Islet of Langerhans (tissue), 1 donor: ENCODE data around the gene STUM.

Experiments
- FAIRE-seq: peaks from one replicate; lab custom pipeline; 2011; peaks lifted over from hg19 to GRCh38; lab: Jason Lieb, UNC

The STUM gene

DNA sequence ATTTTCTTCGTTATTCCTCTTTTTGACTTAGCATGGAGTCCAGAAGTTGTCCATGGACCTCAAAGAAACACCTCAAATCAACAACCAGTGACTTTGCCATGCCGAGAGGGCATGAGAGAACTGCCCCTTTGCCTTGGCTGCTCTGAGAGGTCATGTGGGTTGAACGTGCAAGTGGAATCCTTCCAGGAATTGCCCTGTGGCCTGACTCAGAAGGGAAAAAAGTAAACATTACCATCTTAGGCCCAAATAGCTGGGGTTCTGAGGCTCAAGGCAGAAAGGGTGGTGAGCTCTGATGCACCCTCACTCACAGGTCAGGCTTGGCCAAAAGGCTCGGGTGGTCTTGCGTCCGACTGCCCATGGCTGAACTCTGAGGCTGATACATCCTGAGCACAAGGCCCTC lies 15.1 kb downstream of the STUM start:
- FAIRE-seq, result no peak

- no peak for FAIRE-seq
Measured at GRCh38 chr1:226565476-226565875, 16.9 kb downstream of the STUM start.

GRCh38 chr1:226566234-226566633 lies 17.7 kb downstream of the STUM start:
- FAIRE-seq, result no peak

DNA sequence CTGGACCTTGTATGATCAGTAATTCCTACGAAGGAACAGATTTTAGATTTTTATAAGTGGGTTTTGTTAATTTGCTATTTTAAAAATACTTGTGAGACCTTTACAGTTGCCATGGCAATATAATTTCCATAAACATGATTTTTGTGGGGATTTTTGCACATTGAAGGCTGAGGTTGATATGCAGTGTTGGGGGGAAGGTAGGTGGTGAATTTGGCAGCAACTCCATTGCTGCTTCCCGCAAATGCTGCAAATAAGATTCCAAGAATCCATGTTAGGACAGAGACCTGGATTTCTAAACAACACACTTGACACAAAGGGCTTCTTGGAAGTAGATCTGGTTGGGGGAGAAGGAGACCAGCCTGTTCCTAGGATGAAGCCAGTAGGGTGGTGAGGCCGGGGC lies 18.2 kb downstream of the STUM start:
- no peak for FAIRE-seq

DNA sequence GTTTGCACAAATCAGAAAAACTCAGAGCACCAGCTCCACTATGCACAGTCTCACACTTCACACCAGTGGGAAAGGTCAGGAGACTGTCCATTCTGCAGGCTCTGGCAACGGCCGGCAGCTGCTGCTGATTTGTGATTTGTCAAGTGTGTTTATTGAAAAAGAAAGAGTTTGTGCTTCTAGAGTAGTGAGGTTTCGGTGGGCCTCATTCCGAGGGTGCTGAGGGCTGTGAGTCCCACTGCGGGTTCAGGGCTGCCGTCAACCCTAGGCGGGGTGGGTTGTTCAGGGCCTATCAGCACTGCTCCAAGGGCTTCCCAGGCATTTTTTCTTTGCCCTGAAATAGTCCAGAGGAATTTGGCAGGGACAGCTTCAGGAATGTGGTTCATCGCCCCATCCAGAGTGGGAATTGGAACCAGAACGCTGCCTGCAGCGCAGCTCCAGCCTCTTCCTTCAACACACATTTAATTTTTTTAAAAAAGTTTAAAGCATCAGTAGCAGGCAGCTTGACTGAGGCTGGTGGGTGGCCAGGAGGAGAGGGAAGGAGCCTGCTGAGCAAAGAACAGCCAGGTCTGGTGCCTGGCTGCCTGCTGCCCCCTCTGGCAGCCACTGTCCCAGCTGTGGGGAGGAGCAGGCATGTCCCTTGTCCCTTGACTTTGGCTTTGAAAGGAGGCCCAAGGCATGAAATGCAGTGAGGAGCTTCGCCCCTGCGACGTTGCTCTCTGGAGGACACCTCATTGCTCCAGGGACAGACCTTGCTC lies 19.7 kb downstream of the STUM start:
- no peak for FAIRE-seq

GRCh38 chr1:226568975-226569741 lies 20.6 kb downstream of the STUM start:
- FAIRE-seq, result no peak

GRCh38 chr1:226569879-226570547 lies 21.4 kb downstream of the STUM start:
- no peak for FAIRE-seq

GRCh38 chr1:226571893-226572292 lies 23.3 kb downstream of the STUM start:
- FAIRE-seq, result no peak

- FAIRE-seq, result no peak
Measured at GRCh38 chr1:226572325-226572726, 23.8 kb downstream of the STUM start.

DNA sequence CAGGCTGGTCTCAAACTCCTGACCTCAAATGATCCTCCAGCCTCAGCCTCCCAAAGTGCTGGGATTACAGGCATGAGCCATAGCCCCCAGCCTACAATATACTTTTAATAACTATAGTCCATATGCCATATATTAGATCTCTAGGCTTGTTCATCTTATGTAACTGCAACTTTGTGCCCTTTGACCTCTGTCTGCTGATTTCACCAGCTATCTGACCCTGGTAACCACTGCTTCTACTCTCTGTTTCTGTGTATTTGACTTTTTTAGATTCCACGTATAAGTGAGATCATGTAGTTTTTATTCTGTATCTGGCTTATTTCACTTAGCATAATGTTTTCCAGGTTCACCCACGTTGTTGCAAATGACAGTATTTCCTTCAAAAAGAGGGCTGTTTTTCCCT lies 25.5 kb downstream of the STUM start:
- no peak for FAIRE-seq

DNA sequence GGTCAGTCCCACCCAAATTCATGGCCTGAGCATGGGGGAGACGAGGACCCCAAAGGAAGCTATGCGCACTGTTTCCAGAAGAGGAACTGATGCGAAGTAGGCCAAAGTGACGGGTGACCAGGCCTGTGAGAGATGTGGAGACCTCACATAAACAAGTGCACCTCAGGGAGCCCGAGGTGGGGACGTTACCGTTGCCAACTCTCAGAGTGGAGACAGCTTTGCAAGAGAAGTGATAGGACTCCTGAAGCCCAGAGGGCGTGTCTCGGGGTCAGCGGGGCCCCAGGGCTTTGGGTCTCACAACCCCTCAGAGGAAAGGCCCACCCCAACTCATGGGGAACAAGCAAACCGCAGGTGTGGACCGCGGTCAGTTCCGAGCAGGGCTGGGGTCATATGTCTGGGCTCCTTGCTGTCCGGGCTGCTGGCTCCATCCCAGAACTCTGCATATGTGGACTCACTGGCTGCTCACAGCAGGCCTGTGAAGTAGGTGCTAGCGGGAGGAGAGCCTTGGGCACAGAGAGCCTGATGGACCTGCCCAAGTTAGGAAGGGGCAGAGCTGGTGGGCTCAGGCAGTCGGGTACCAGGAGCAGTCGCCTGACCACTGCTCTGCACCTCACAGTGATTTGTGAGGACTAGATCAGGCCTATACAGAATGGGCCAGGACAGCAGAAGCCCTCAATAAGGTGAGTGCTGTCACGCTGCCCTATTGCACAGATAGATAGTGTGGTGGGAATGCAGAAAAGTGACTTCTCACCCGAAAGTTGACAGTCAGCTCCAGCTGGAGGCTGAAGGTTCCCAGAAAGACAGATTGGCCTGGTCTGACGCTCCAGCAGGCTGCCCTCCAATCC lies 26.2 kb downstream of the STUM start:
- no peak for FAIRE-seq

DNA sequence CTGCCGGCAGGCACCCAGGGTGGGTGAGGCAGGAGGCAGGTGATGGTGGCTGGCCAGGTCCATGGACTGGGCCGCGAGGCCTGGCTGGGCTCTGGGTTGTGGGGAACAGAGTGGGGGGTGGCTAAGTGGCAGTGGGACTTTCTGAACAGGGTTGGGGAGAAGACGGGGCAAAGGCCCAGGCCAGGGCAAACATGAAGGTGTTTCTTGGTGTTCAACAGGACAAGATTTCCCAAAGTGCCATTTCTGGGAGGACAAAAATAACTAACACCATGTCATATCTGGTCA lies 26.8 kb downstream of the STUM start:
- no peak for FAIRE-seq

DNA sequence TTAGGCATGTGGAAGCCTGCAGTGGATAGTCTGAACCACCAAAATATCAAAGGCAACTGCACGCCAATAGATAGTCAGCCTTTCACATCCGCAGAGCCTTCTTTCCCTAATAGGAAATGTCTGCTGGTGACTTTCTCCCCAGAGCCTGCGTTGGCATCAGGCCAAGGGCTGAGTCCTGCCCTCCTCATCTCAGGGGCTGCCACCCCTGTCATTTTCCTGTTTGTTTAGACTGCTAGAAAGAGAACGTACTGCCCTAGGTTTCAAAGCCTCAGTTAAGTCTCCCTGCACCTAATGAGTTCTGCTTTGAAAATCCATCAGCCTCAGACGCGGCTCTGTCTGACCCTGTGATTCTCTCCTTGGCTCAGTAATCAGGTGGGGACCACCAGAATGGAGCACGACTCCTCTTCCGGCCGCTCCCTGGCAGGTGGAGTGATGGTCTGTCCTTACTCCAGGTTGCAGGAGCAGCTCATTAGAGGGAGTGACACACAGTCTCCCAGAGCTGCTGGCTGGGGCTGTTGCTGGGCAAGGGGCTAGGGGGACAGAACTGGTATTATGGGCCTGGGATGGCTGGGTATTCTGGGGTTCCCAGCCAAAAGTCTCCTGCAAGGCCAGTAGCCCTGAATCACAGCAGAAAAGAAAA lies 27.3 kb downstream of the STUM start:
- no peak for FAIRE-seq

- FAIRE-seq, result no peak
Measured at GRCh38 chr1:226576601-226577000, 28.0 kb downstream of the STUM start.

GRCh38 chr1:226577401-226578180 lies 29.0 kb downstream of the STUM start:
- no peak for FAIRE-seq

DNA sequence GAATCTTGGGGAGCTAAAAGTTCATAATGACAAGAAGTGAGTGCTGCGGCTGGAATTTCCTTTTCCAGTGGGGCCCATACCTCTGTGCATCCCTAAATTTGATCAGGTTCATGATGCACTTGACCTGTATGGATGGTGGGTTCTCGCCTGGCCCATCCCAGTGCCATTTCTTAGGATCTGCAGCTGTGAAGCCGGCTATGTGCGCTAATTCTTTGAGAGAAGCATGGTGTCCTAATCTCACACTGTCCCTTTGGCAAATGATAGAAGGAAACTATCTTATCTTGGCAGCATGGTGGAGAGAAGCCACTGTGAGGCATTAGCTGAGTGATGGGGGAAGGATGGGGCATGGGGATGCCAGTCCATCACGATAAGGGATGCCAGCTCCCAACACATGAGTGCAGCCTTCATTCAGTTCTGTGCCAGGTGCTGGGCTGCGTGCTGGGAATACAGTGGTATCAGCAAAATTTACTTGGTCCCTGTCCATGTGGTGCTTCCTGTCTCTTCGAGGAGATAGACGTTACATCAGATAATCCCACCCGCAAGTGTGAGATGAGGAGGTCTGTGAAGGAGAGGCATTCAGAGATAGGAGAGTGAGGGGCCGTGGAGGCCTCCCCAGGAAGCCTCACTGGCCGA lies 30.5 kb downstream of the STUM start:
- FAIRE-seq, result no peak

- no peak for FAIRE-seq
Measured at GRCh38 chr1:226579781-226580323, 31.3 kb downstream of the STUM start.

DNA sequence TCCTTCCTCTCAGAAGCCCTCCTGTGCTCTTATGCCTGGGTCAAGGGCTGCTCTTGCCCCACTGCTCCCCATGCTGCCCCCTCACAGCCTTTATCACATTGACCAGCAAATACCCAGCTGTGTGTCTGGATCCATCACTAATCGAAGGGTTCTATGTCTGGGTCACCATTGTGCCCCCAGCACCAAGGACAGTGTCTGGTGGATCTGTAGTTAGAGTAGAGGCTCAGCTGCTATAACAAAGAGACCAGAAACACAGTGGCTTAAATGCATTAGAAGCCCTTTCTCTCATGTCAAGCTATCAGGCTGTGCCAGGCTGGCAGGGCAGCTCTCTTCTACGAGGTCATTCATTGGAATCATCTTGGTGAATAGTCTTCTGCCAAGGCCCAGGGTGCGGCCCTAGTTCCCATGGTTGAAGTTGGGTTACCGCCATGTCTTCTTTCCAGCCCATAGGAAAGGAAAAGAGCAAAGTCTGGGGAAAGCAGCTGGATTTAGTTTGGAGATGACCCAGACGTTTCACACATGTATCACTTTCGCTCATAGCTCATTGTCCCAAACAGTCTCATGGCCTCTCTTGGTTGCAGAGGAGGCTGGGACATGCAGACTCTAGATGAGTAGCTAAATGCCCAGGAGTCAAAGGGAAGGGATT lies 32.2 kb downstream of the STUM start:
- no peak for FAIRE-seq

- no peak for FAIRE-seq
Measured at GRCh38 chr1:226581650-226582330, 33.2 kb downstream of the STUM start.
